Mucosa of descending colon (tissue), 3 donors: ENCODE data around the gene GRIN1. TPM values are rescaled to one million over a fixed set of nuclear protein-coding genes. Genes with fewer than 3 reads are reported as not detected.

Source experiments
- ATAC-seq: fragments of 200-7000 bp; cut with Tn5 transposase; one replicate; pipeline ENCODE4 v1.9.1; 2020; ENCODE audit warnings: mild to moderate bottlenecking, moderate library complexity
- DNase-seq, 3 donors: peaks; one replicate each; pipeline ENCODE4 v3.0.0-alpha.2; 2020
- H3K36me3 ChIP-seq: fragments of 200-600 bp; one replicate; pipeline ENCODE4 v1.8.0; 2021; ENCODE audit warnings: low read depth, mild to moderate bottlenecking
- H3K4me1 ChIP-seq: fragments of 200-600 bp; one replicate; pipeline ENCODE4 v1.8.0; 2021; ENCODE audit warnings: low read depth, mild to moderate bottlenecking
- H3K4me3 ChIP-seq: fragments of 200-600 bp; one replicate; pipeline ENCODE4 v1.8.0; 2021; ENCODE audit warnings: mild to moderate bottlenecking
- H3K9me3 ChIP-seq: fragments of 200-600 bp; one replicate; pipeline ENCODE4 v1.8.0; 2021; ENCODE audit warnings: mild to moderate bottlenecking
- intact Hi-C, 2 donors: fragments of 100-400 bp; cut with DNase I in 1 of 2; cut with micrococcal nuclease in 1 of 2; formaldehyde crosslinking; loops; one replicate each; pipeline versions ENCODE4 v1.11.0 to v1.11.1; 2022; cut with DNase I, micrococcal nuclease
- total RNA-seq, 3 donors: library from RNA; stranded (reverse); fragmentation: NEBNext Ultra II Directional in 2 of 3; extraction: Animal tissue kit (Norgen Biotek cat#: 25700) in 2 of 3; gene quantifications; one replicate each; pipeline versions ENCODE4 v1.2.1 to v1.2.4, GENCODE V29; 2021 to 2023
- TF ChIP-seq, protein P1 (sequence below): fragments of 200-600 bp; IDR thresholded peaks from one replicate; pipeline ENCODE4 v1.8.0; 2022; ENCODE audit warnings: antibody characterized with exemption, mild to moderate bottlenecking
- donor health status: DM: no; HTN: no; CAD: no; lungs with moderate emphysema.
- donor health status: DM: no; HTN: no; CAD: no.
- donor health status: DM: no; HTN: yes; CAD: no.

Gene GRIN1
- total RNA-seq, 3 donors from 2014 or later = 0.36 to 2.6 TPM; not detected in 1

DNA sequence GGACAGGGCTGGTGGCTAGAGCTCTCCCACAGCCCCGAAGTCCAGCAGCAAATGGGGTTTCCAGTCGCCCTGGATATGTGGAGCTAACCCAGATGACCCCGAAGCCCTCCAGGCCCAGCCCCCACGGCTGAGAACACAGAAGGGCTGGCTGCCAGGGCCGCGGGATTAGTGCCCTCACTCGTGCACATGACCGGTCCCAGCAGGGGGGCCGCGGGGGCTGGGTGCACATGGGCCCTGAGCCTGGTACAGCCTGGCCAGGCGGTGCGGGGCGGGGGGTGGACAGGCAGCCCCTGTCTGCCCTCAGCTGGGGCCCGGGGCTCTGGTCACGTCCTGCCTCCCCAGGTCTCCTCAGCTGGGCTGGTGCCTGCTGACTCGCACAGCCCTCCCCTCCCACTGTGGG, 55.4 kb downstream of the GRIN1 start:
- intact Hi-C loops = no loop called here
- TF ChIP-seq, protein P1, sequence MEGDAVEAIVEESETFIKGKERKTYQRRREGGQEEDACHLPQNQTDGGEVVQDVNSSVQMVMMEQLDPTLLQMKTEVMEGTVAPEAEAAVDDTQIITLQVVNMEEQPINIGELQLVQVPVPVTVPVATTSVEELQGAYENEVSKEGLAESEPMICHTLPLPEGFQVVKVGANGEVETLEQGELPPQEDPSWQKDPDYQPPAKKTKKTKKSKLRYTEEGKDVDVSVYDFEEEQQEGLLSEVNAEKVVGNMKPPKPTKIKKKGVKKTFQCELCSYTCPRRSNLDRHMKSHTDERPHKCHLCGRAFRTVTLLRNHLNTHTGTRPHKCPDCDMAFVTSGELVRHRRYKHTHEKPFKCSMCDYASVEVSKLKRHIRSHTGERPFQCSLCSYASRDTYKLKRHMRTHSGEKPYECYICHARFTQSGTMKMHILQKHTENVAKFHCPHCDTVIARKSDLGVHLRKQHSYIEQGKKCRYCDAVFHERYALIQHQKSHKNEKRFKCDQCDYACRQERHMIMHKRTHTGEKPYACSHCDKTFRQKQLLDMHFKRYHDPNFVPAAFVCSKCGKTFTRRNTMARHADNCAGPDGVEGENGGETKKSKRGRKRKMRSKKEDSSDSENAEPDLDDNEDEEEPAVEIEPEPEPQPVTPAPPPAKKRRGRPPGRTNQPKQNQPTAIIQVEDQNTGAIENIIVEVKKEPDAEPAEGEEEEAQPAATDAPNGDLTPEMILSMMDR = no peak
- Histone ChIP-seq H3K9me3 (no peaks in the 10 kb centered on the region), H3K4me3 (no peak overlapping the region), H3K36me3 (no peaks in the 10 kb centered on the region), H3K4me1 (peaks cover 65% of the 10 kb centered on the region)
- DNase-seq = peak in 2 of 3 donors; percentile 43 to 62
- no peak for ATAC-seq

DNA sequence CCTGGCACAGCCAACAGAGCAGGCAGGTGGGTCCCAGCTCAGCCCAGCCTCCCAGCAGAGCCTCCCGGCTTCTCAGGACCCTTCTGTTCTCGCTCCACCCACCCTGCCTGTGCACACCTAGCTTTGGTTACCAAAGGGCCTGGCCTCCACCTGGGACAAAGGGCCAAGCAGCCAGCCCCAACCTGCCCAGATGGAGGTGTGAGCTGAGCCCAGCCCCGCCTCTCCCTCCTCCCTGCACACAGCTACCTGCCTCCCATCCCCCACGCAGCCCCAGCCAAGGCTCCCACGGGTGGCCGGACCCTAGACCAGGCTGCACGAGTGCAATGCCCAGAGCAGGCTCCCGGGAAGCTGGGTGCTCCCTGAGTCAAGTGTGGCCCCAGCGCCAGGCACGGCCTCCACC, 56.0 kb downstream of the GRIN1 start:
- DNase-seq (peak; percentile 82 to 90 (median 85)), ATAC-seq (peak; percentile 59)
- intact Hi-C loops = no loop called here
- Histone ChIP-seq H3K4me3 (no peak overlapping the region), H3K4me1 (peaks cover 64% of the 10 kb centered on the region), H3K36me3 (no peaks in the 10 kb centered on the region), H3K9me3 (no peaks in the 10 kb centered on the region)
- TF ChIP-seq, protein P1 = no peak

DNA sequence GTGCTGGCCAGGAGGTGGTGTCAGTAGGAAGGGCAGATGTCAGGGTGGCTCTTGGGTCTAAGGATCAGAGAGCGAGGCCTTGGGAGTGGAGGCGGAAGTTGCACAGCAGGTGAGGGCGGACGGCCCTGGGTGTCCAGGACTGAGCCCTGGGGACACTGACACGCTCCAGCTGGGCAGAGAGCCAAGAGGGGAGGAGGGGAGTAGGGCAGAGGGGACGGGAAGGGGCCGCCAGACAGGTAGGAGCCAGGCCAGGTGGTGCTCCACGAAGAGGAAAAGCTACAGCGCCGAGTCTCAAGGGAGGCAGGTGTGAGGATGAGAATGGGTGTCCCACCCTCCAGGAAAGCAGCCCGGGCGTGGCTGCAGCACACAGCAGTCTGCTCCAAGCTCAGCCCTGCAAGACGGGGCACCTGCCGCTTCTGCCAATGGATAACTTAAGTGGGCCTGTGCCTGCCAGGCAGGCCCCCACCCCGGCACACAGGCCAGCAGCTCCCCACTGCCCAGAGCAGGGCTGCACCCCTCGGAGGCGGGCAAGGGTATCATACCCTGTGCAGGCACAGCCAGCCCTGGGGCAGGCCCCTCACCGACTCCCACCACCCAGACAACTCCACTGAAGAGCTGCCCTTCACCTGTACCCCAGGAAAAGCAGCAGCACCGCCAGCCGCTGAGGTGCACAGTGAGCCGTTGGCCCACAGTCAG, 56.7 kb downstream of the GRIN1 start:
- H3K4me3 ChIP-seq = no peak overlapping the region
- intact Hi-C loops = no loop called here
- TF ChIP-seq, protein P1 = no peak
- H3K9me3 ChIP-seq = no peaks in the 10 kb centered on the region
- peak; percentile 72 for ATAC-seq
- peaks cover under 1% of the 10 kb centered on the region for H3K36me3 ChIP-seq
- peaks cover 57% of the 10 kb centered on the region for H3K4me1 ChIP-seq
- peak; percentile 90 to 94 (median 94) for DNase-seq

DNA sequence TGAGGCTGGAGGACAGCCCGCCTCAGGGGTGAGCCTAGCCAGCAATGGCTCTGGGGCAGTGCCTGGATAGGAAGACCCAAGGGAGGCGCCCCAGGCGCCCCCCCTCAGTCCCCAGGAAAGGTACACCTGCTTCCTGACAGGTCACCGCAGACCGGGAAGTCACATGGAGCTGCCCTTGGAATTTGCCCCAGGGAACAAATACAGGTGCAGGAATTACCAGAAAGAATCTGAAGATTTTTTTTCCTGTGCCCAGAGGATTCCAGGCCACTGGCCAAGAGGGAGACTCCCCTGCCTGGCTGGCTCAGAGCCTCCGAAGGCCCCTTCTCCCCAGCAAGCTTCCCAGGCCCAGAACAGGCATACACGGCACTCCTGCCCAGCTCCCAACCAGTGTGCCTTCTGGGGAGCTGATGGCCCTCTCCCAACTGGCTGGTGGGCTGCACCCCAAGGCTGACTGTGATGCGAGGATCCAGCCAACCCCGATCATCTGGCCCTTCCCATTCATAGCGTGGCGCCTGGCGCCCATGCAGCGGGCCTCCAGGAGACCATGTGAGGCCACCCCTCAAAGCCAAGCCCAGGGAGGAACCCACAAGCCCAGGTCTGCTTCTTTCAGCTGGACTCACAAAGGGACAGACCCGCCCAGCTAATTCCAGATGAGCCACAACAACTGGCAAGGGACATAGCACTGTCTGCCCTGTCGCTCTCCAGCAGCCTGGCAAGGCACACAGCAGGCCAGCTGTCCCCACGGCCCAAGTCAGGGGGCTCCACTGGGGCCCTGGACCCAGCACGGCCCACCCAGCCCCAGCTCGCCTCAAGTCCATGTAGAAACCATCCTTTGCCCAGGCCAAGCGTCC, 59.3 kb downstream of the GRIN1 start:
- peaks cover 3% of the 10 kb centered on the region for H3K36me3 ChIP-seq
- H3K9me3 ChIP-seq = no peaks in the 10 kb centered on the region
- peaks cover 60% of the 10 kb centered on the region for H3K4me1 ChIP-seq
- DNase-seq (peak; percentile 81 to 85 (median 84)), ATAC-seq (peak; percentile 39)
- TF ChIP-seq, protein P1 = no peak
- intact Hi-C loops = no loop called here
- H3K4me3 ChIP-seq = peak overlapping the region; percentile 56

DNA sequence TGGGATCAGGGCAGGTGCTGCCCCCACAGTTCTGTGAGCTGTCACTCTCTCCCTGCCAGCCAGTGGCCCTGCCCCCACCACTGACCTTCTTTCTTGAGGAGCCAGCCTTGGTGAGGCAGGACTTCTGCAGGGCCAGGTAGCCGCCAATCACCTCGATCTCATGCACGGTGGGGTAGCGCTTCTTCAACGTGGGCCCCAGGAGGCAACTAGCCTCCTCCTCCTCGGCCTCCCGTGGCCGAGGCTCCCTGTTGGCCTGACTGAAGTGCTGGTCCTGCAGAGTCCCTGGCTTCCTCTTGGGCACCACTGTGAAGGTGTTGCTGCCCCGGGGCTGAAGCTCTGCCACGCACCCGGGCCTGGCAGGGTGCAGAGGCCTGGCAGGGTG, 59.9 kb downstream of the GRIN1 start:
- TF ChIP-seq, protein P1 = no peak
- H3K4me1 ChIP-seq = peaks cover 65% of the 10 kb centered on the region
- peaks cover 3% of the 10 kb centered on the region for H3K36me3 ChIP-seq
- H3K4me3 ChIP-seq = peak overlapping the region; percentile 56
- no peak for ATAC-seq
- H3K9me3 ChIP-seq = no peaks in the 10 kb centered on the region
- DNase-seq = no peak
- intact Hi-C loops = no loop called here
